Stimulated activated CD4-positive, alpha-beta T cell treated with anti-CD3 and anti-CD28 coated beads, TNF-alpha, amount 100 ng/mL, for 4 hours (primary cell): Measurements from ENCODE around the gene CCDC136.

ENCODE experiments used
- DNase-seq, 3 experiments: peaks; one replicate each; pipeline ENCODE4 v3.0.0-alpha.2; 2020; ENCODE audit warnings: low read depth in 3 of 3

Gene CCDC136

DNA sequence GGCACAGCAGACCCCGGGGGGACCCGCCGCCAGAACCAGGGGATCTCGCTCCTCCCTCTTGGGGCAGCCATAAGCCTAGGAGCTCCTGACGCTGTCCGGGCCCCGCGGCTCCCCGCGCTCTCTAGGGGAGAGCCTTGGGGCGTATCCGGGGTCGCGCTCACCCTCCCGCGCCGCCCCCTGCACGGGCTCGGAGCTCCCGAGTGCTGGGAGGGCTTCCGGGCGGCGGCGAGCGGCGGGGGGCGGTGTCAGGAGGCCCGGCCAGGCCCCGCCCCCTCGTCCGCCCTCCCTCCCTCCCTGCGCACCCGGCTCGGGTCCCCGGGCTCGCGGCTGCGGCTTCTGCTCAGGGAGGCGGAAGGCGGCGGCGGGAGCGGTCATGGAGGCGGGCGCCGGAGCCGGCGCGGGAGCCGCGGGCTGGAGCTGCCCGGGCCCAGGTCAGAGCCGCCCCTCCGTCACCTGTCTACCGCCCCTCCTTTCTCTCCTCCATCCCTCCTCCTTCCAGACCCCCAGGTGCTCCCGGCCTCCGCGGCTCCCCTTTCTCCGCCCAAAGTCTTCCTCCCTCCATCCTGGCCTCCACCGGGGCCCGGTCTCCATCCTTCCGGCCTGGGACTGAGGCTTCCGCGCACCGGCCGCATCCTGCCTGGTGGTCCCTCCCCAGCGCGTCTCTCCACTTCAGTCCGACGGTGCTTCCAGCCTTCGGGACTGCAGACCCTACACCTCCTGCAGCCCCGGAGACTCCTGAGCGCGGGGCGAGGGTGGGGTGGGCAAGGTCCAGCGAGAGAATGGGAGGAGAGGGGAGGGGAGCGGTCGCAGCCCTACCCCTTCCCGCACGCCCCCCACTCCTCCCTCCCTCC lies at the start of gene CCDC136:
CCDC136 (plus strand) TSS at position 848 of the 851 bp plus-strand sequence. CDS start 444 bp downstream, outside the sequence.
- DNase-seq: peak; percentile 60 to 66 (median 65)

- DNase-seq: no peak
Observed at GRCh38 chr7:128742206-128742605, 49.6 kb upstream of the CCDC136 start.

GRCh38 chr7:128743112-128743772 lies 48.5 kb upstream of the CCDC136 start:
- DNase-seq: no peak

DNA sequence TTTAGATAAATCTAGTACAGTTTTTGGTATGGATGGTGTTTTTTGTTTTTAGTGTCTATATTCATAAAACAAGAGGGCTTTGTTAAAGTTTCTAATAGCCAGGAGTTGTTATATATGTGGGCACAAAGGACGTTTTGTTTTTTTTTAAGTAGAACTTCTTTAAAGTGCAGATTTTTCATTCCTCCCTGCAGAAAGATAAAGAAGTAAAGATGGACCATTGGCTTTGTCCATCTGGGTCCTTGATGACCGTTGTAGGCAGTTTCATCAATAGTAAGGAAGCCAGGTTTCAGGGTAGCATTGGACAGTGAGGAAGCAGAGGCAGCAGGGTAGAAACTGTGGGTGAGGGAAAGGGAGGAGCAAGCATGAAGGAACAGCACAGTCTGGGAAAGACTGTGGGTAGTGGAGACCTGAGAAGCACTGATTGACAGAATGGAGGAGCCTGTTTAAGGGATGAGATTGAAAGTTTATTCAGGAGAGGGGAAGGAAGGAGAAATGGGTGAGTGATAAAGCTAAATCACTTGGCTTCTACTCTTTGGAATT lies 47.3 kb upstream of the CCDC136 start:
- DNase-seq: no peak

GRCh38 chr7:128745706-128746105 lies 46.1 kb upstream of the CCDC136 start:
- no peak for DNase-seq

DNA sequence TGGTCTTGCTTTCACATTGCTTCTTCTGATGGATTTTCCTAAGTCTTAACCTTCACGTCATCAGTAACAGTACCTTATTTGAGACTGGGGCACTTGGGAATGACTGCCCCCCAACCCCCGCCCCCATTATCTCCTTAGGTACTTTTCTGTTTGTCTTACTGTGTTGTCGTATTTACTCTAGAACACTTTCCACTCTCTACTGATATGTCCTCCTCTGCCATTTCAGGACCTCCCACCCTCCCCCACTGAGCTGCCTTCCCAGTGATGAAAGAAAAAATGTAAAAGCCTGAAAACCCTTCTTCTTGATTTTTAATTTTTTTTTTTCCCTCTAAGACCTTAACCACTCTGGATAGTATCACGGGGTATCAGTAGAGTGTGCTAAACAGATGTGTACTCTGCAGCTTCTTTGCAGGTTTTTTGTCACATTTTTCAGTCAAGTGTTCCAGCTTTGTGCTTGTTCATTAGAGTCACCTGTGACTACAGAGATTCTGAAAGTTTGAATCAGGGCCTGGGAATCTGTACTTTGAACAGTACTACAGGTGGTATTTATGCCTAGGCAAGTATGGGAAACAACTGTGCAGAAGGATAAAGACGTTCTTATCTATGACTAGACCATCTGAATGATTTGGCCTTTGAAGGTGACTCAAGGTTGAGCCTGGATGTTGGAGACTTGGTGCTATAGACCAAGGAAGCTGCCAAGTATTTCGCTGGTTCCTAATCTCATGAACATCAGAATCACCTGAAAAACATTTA lies 44.3 kb upstream of the CCDC136 start:
- no peak for DNase-seq

GRCh38 chr7:128752251-128752650 lies 39.5 kb upstream of the CCDC136 start:
- DNase-seq: no peak

DNA sequence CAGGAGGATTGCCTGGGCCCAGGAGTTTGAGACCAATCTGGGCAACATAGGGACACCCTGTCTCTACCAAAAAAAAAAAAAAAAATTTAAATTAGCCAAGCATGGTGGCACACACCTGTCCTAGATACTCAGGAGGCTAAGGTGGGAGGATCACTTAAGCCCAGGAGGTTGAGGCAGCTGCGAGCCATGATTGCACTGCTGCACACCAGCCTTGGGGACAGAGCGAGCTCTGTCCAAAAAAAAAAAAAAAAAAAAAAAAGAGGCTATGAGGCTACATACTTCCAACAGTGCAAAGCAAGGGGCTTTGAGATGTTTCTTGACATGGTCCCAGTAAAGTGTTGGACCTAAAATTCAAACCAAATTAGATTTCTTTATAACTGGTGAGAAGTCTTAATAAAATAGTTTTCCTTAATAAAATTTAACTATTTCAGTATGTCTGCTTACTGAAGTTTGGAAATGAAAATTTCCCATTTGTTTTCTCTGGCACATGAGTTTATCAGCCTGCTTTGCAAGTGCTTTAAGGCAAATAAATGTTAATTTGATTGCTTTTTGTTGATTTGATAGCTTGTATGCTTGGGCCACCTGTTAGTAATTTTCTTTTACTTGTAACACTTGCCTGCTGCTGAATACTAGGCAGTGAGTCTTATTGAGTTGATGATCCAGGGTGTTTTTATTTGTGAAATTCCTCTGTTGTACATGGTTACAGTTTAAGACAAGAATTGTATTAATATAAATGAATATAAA lies 36.5 kb upstream of the CCDC136 start:
- no peak for DNase-seq

- no peak for DNase-seq
Observed at GRCh38 chr7:128755819-128756476, 35.8 kb upstream of the CCDC136 start.

DNA sequence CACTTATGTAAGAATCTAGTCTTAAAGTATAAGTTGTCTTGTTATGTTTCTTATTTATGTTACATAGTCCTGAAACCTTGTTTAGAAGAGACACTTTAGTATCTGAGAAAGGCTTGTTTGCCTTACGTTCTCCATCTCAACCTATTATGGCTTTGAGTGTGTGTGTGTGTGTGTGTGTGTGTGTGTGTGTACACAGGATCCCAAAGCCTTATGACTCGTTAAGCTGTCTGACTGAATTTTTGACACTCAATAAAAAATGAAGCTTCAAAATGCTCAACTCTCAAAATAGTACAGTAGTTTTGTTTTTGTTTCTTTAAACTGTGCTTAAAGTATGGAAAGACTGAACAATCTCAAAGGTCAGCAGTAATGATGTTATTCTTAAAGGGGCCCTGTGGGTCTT lies 34.6 kb upstream of the CCDC136 start:
- DNase-seq: no peak

DNA sequence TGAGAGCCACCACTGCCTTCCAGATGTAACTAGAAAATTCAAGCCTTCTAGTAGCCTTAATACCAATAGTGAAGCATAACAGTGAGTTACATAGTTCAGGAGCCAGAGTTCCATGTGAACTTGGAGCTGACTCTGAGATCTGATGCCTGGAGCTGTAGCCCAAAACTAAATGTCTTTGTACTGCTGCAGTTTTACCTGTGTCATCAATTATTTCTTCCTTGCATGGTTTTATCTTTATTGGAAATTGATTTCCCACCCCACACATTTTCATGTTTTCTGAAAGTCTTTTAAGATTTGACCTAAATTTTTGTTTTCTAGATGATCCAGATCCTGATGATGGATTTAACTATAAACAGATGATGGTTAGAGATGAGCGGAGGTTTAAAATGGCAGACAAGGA lies 33.2 kb upstream of the CCDC136 start:
- no peak for DNase-seq

- DNase-seq: no peak
Observed at GRCh38 chr7:128759242-128759641, 32.5 kb upstream of the CCDC136 start.

GRCh38 chr7:128763541-128763940 lies 28.2 kb upstream of the CCDC136 start:
- no peak for DNase-seq

- no peak for DNase-seq
Observed at GRCh38 chr7:128767475-128768110, 24.2 kb upstream of the CCDC136 start.

DNA sequence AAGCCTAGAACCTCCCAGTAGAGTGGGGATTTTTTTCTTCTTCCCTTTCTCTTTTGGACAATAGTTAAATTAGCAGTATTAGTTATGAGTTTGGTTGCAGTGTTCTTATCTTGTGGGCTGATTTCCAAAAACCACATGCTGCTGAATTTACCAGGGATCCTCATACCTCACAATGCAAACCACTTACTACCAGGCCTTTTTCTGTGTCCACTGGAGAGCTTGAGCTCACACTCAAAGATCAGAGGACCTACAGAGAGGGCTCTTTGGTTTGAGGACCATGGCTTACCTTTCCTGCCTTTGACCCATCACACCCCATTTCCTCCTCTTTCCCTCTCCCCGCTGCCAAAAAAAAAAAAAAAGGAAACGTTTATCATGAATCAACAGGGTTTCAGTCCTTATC lies 21.5 kb upstream of the CCDC136 start:
- no peak for DNase-seq

- DNase-seq: no peak
Observed at GRCh38 chr7:128773604-128774003, 18.2 kb upstream of the CCDC136 start.

DNA sequence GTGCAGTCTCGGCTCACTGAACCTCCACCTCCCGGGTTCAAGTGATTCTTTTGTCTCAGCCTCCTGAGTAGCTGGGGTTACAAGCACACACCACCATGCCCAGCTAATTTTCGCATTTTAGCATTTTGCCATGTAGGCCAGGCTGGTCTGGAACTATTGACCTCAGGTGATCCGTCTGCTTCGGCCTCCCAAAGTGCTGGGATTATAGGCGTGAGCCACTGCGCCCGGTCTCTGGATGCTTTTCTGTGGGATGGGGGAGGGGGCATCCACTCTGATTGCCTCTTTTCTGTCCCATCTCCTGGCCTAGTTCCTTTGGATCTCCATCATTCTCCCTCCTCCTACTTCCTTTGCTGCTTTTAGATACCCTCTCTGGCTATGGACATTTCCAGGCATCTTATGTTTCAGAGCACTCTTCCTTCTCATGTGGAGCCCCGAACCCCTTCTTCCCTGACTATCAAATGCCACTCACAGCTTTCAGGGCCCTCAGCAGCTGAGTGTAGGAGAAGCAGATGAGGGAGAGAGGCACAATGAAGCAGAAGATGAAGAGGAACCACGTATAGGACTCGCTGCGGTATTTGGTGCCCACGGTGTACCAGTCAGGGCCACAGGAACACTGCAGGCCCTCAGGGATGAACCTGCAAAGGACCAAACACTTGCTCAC lies 17.6 kb upstream of the CCDC136 start:
- DNase-seq: no peak

DNA sequence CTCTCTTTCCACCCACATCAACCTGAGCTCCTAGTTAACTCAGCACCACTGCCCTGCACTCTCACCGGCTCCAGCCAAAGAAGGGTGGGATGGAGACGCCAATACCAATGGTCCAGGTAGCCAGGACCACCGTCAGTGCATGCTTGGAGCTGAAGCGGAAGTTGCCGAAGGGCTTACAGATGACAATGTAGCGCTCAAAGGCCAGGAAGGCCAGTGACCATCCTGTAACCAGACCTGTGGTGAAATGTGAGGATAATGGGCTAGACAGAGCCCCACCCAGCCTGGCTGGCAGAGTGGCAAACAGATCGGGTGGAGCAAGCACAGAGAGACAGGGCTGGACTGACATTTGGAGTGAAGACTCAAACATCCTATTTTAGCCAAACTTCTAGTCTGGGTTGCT lies 16.8 kb upstream of the CCDC136 start:
- DNase-seq: no peak

GRCh38 chr7:128775744-128776474 lies 15.9 kb upstream of the CCDC136 start, which contains the start of gene OPN1SW:
OPN1SW (minus strand) TSS chr7:128775794; CDS start chr7:128775781, 13 bp downstream.
- DNase-seq: no peak
